Fibroblast of pulmonary artery (primary cell): ENCODE data around the gene PLEKHA6.

Experiments used
- DNase-seq: peaks from one replicate; pipeline ENCODE4 v3.0.0-alpha.2; 2010; ENCODE audit warnings: low read depth
- H3K4me3 ChIP-seq: replicated peaks from 2 replicates; pipeline ENCODE4 v1.5.1; 2011; ENCODE audit warnings: low read depth, mild to moderate bottlenecking, control low read depth, low read length, moderate library complexity
- TF ChIP-seq, protein P1 (sequence below): IDR thresholded peaks from 2 replicates; pipeline ENCODE4 v1.5.1; 2011; ENCODE audit warnings: mild to moderate bottlenecking, control low read depth, low read length, inconsistent platforms; ENCODE audit errors: missing control alignments

PLEKHA6 gene

DNA sequence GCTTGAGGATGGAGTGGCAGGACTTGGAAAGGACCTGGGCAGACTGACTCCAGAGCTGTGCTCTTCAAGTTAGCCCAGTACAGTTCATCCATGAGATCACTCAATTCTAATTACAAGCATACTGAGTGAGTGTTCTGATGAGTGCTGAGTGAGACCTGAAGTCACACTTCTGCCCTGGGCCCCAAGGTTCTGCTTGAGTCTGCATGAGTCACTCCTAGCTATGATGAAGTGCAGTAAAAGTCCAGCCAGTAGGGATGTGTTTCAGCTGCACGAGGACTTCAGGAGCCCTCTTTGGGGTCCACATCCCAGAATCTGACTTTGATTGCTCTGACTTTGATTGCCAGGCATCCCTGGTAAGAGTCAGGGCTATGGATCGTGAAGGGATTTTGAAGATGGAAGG lies 35.8 kb downstream of the PLEKHA6 start:
- no peak overlapping the region for H3K4me3 ChIP-seq
- DNase-seq = peak; percentile 46
- TF ChIP-seq, protein P1, sequence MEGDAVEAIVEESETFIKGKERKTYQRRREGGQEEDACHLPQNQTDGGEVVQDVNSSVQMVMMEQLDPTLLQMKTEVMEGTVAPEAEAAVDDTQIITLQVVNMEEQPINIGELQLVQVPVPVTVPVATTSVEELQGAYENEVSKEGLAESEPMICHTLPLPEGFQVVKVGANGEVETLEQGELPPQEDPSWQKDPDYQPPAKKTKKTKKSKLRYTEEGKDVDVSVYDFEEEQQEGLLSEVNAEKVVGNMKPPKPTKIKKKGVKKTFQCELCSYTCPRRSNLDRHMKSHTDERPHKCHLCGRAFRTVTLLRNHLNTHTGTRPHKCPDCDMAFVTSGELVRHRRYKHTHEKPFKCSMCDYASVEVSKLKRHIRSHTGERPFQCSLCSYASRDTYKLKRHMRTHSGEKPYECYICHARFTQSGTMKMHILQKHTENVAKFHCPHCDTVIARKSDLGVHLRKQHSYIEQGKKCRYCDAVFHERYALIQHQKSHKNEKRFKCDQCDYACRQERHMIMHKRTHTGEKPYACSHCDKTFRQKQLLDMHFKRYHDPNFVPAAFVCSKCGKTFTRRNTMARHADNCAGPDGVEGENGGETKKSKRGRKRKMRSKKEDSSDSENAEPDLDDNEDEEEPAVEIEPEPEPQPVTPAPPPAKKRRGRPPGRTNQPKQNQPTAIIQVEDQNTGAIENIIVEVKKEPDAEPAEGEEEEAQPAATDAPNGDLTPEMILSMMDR = no peak

- TF ChIP-seq, protein P1 = no peak
- H3K4me3 ChIP-seq = no peak overlapping the region
Measured at GRCh38 chr1:204322339-204322868, 37.3 kb downstream of the PLEKHA6 start.

DNA sequence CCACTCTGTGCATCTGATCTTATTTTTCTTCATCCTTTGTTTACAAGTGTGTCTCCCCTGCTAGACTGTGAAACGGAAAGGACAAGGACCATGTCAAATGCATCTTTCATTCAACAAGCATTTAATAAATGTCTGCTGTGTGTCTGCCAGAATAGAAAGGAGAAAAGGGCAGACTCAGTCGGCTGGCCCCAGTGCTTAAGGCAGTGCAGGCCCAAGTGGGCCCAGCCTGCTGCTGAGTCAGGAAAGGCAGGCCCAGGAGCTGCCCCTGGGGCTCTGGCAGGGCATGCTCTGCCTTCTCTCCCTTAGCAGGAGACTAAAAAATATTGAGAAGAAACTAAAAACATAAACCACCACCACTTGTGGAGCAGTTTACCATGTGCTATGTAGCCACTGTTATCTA lies 38.1 kb downstream of the PLEKHA6 start:
- TF ChIP-seq, protein P1 = no peak
- no peak overlapping the region for H3K4me3 ChIP-seq
- no peak for DNase-seq

More at GRCh38 chr1:204322339-204322868, 37.3 kb downstream of the PLEKHA6 start:
- DNase-seq = no peak

DNA sequence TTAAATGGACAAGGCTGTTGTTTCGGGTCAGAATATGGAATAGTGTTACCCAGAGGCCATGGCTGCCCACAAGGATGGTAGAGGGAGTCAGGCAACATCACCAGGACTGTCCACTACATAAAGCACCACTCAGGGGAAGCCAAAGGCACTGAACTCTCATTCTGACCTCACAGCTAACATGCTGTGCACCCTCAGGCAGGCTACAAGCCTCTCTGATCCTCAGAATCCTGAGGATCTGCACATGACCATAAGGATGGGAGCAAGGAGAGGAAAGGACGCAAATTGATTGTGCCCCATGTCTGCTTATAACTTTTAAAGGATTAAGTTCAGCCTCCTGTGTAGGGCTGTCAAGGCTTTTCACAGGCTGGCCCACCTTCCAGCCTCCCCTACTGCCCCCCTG lies 38.7 kb downstream of the PLEKHA6 start:
- DNase-seq = no peak
- H3K4me3 ChIP-seq = no peak overlapping the region

GRCh38 chr1:204320382-204320804 lies 39.3 kb downstream of the PLEKHA6 start:
- no peak overlapping the region for H3K4me3 ChIP-seq
- DNase-seq = peak; percentile 78
- TF ChIP-seq, protein P1 = no peak

More for the DNA sequence above, 38.7 kb downstream of the PLEKHA6 start:
- TF ChIP-seq, protein P1 = no peak

GRCh38 chr1:204319462-204319861 lies 40.3 kb downstream of the PLEKHA6 start:
- TF ChIP-seq, protein P1 = no peak
- DNase-seq = peak; percentile 85
- H3K4me3 ChIP-seq = no peak overlapping the region

DNA sequence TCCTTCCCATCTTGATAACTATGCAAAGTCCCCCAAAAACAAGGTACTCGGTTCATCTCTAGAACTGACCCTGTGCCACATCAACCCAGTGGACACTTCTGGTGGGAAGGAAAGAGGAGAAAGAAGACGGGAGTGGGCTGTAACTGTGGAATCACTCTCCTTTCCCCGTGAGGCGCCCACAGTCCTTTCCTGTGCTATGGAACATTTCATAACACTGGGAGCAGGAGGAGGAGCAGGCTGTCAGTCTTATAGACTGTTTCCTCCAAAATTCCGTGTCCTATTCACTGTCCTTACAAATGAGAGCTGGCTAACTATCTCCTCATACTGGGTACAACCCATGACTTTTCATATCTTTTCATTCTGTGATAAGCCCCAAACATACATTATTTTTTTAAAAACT lies 40.7 kb downstream of the PLEKHA6 start:
- H3K4me3 ChIP-seq = no peak overlapping the region
- TF ChIP-seq, protein P1 = no peak
- DNase-seq = peak; percentile 29
